Neuronal stem cell (in vitro differentiated cells): ENCODE data around the gene PNPLA4. TPM values are rescaled to one million over a fixed set of nuclear protein-coding genes. Genes with fewer than 3 reads are reported as not detected.

Experiments used
- small RNA-seq: library from polyadenylated mRNA; stranded (forward); fragments of <200 nt; extraction: miRNeasy Mini kit (QIAGEN cat#:217004); gene quantifications from one replicate; pipeline ENCODE3, GENCODE V24; 2013; ENCODE audit not compliant: insufficient read depth

Gene PNPLA4

Small RNA genes within 50 kb of the gene (small RNA-seq; reads per million reads assigned to genes)
- not detected for gene AC005296.1
